Loucy (cell line): ENCODE data around the gene BBOX1.

Experiments
- H2AFZ ChIP-seq: fragments of 200-600 bp; sonication (generic); 2 replicates; pipeline ENCODE4 v1.6.0; 2016; ENCODE audit warnings: antibody characterized with exemption, mild to moderate bottlenecking, low read length, moderate library complexity
- H3F3A ChIP-seq: fragments of 200-600 bp; 2 replicates; pipeline ENCODE4 v1.6.0; 2016; ENCODE audit warnings: antibody characterized with exemption, low read depth, mild to moderate bottlenecking
- H3K27me3 ChIP-seq: fragments of 200-600 bp; sonication (generic); 2 replicates; pipeline ENCODE4 v1.6.1; 2014; ENCODE audit warnings: low read length, mild to moderate bottlenecking; ENCODE audit not compliant: insufficient read depth, poor library complexity, severe bottlenecking
- H3K36me3 ChIP-seq: fragments of 200-600 bp; sonication (generic); 2 replicates; pipeline ENCODE4 v1.6.1; 2016; ENCODE audit warnings: low read length; ENCODE audit not compliant: insufficient read depth
- H3K4me1 ChIP-seq: fragments of 200-600 bp; sonication (generic); 2 replicates; pipeline ENCODE4 v1.5.1; 2014; ENCODE audit warnings: low read length, mild to moderate bottlenecking; ENCODE audit not compliant: insufficient read depth, poor library complexity, severe bottlenecking
- H3K4me2 ChIP-seq: fragments of 200-600 bp; sonication (generic); 2 replicates; pipeline ENCODE4 v1.6.0; 2014; ENCODE audit warnings: antibody characterized with exemption, low read length, low read depth, mild to moderate bottlenecking; ENCODE audit not compliant: poor library complexity, severe bottlenecking
- H3K4me3 ChIP-seq: fragments of 200-600 bp; sonication (generic); 2 replicates; pipeline ENCODE4 v1.5.1; 2014; ENCODE audit warnings: low read length, mild to moderate bottlenecking, mixed read lengths; ENCODE audit not compliant: poor library complexity, severe bottlenecking
- H3K79me2 ChIP-seq: fragments of 200-600 bp; sonication (generic); 2 replicates; pipeline ENCODE4 v1.6.1; 2014; ENCODE audit warnings: low read length; ENCODE audit not compliant: insufficient read depth
- H3K9ac ChIP-seq: fragments of 200-600 bp; sonication (generic); 2 replicates; pipeline ENCODE4 v1.6.0; 2014; ENCODE audit warnings: mild to moderate bottlenecking, low read depth, low read length, moderate library complexity; ENCODE audit not compliant: poor library complexity, severe bottlenecking
- H3K9me2 ChIP-seq: fragments of 200-600 bp; sonication (generic); replicated peaks from 2 replicates; pipeline ENCODE4 v1.6.1; 2016; ENCODE audit warnings: low read depth, low read length, mixed read lengths
- H3K9me3 ChIP-seq: fragments of 200-600 bp; sonication (generic); 2 replicates; pipeline ENCODE4 v1.6.1; 2014; ENCODE audit warnings: mild to moderate bottlenecking, antibody characterized with exemption, low read length, low read depth; ENCODE audit not compliant: insufficient read depth
- H4K20me1 ChIP-seq: fragments of 200-600 bp; sonication (generic); 2 replicates; pipeline ENCODE4 v1.6.0; 2014; ENCODE audit warnings: antibody characterized with exemption, low read length, mild to moderate bottlenecking; ENCODE audit not compliant: insufficient read depth, poor library complexity, severe bottlenecking
- CTCF ChIP-seq: fragments of 200-600 bp; sonication (generic); conservative IDR thresholded peaks from 2 replicates; pipeline ENCODE4 v1.5.1; 2014; ENCODE audit warnings: mild to moderate bottlenecking, antibody characterized with exemption, low read length
- EZH2phosphoT487 ChIP-seq: fragments of 200-600 bp; IDR thresholded peaks from 2 replicates; pipeline ENCODE4 v1.6.1; 2018; ENCODE audit warnings: antibody characterized with exemption, mild to moderate bottlenecking, moderate library complexity, borderline replicate concordance

The BBOX1 gene

DNA sequence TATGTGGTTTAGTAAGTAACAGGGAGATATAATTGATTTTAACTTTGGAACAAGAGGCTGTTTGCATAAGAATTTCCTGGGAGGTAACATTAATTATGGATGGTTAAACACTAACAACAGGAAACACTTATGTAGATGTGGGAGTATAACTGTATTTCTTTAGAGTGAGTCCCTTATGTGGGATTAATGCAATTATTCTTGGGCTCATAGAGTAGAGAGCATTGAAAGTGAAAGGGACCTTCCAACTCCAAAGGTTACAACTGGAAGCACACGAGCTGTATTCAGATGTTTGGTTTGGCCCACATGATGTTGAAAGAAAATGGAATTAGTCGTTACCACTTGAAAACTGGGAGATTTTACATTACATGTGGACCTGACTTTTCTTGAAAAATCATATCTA lies 53.5 kb downstream of the BBOX1 start:
- H3K79me2 ChIP-seq = no peaks in the 10 kb centered on the region
- no peaks in the 10 kb centered on the region for H3F3A ChIP-seq
- H3K9me2 ChIP-seq = no peaks in the 10 kb centered on the region
- H3K4me2 ChIP-seq = no peak overlapping the region
- H3K4me1 ChIP-seq = peaks cover 5% of the 10 kb centered on the region
- no peaks in the 10 kb centered on the region for H3K27me3 ChIP-seq
- no peaks in the 10 kb centered on the region for H3K36me3 ChIP-seq
- H3K9me3 ChIP-seq = peaks cover 12% of the 10 kb centered on the region; the same call in 1 of the 2 replicates
- no peak overlapping the region for H3K4me3 ChIP-seq
- no peak overlapping the region for H3K9ac ChIP-seq
- no peak for TF ChIP-seq EZH2phosphoT487
- no peak for TF ChIP-seq CTCF
- H2AFZ ChIP-seq = no peak overlapping the region; the same call in none of the 2 replicates
- no peaks in the 10 kb centered on the region for H4K20me1 ChIP-seq

- H3K4me3 ChIP-seq = no peak overlapping the region
- H3K9me2 ChIP-seq = no peaks in the 10 kb centered on the region
- no peaks in the 10 kb centered on the region for H3K79me2 ChIP-seq
- no peak overlapping the region for H2AFZ ChIP-seq
- TF ChIP-seq CTCF (no peak), EZH2phosphoT487 (no peak)
- no peak overlapping the region for H3K9ac ChIP-seq
- no peaks in the 10 kb centered on the region for H3K27me3 ChIP-seq
- 0 out of 2 replicates have a peak, but pooled peaks cover 3% of the 10 kb centered on the region for H3K9me3 ChIP-seq
- H4K20me1 ChIP-seq = no peaks in the 10 kb centered on the region
- H3K36me3 ChIP-seq = no peaks in the 10 kb centered on the region
- H3K4me1 ChIP-seq = peaks cover 5% of the 10 kb centered on the region
- H3F3A ChIP-seq = no peaks in the 10 kb centered on the region
- H3K4me2 ChIP-seq = no peak overlapping the region
Observed at GRCh38 chr11:27095059-27095458, 54.4 kb downstream of the BBOX1 start.

- no peak overlapping the region for H2AFZ ChIP-seq
- no peaks in the 10 kb centered on the region for H3K36me3 ChIP-seq
- H3K9me2 ChIP-seq = no peaks in the 10 kb centered on the region
- H3K9me3 ChIP-seq = no peaks in the 10 kb centered on the region
- peaks cover 10% of the 10 kb centered on the region for H3K4me1 ChIP-seq
- no peak overlapping the region for H3K4me2 ChIP-seq
- no peaks in the 10 kb centered on the region for H4K20me1 ChIP-seq
- H3K4me3 ChIP-seq = no peak overlapping the region
- TF ChIP-seq CTCF (no peak), EZH2phosphoT487 (no peak)
- no peaks in the 10 kb centered on the region for H3K79me2 ChIP-seq
- H3K27me3 ChIP-seq = no peaks in the 10 kb centered on the region
- H3K9ac ChIP-seq = no peak overlapping the region
- H3F3A ChIP-seq = no peaks in the 10 kb centered on the region
Observed at GRCh38 chr11:27095887-27096286, 55.3 kb downstream of the BBOX1 start.
